GM12875 (cell line): ENCODE data around the gene RPS27L.

Source experiments
- H3K4me3 ChIP-seq: one replicate; pipeline ENCODE4 v1.5.1; 2011; ENCODE audit warnings: low read depth, low read length, control low read depth
- CTCF ChIP-seq: IDR thresholded peaks from 2 replicates; pipeline ENCODE4 v1.5.1; 2011; ENCODE audit warnings: low read depth, mild to moderate bottlenecking, control low read depth, inconsistent platforms, low read length, moderate library complexity, borderline replicate concordance; ENCODE audit not compliant: insufficient read depth

RPS27L gene

GRCh38 chr15:63191895-63192618 lies 34.8 kb upstream of the RPS27L start:
- peak overlapping the region; percentile 40 for H3K4me3 ChIP-seq
- no peak for TF ChIP-seq CTCF

DNA sequence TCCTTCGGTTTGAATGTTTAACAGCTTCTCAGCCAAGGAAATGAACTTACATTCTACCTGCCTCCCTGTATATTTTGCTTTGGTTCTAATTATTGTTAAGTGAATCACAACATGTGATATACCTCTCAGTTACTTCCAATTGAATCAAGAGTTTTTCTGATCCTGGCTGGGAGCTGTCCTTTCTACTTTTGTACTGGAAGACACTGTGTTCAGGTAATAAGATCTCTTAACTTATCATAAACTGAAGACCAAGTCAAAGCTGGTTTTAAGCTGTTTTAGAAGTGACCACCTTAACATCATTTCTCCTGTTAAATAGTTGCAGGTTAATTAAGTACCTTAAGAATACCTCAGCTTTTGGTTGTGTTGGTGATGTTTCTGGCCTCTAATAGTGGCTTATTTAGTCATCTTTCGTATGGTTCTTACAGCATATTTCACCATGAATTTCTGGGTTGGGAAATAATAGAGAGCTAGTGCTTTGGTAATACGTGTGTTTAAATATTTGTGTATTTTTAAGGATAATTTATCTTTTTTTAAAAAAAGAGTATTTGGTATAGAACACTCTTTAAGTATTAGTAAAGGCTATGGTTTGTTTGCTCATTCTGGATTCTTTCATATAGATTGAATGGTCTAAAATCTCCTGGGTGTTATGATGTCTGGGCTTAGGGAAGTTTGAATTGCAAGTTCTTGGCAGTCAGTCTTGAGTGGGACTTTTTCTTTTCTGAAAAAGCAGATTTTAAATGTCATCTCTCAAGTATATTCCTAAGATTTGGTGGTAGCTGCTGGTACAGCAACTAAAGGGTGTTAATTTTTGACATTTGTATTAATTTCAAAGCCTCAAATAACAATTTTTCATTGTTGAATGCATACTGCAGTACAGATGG lies 33.7 kb upstream of the RPS27L start:
- peak overlapping the region; percentile 65 for H3K4me3 ChIP-seq
- no peak for TF ChIP-seq CTCF

GRCh38 chr15:63189941-63190768 lies 32.9 kb upstream of the RPS27L start:
- H3K4me3 ChIP-seq: peak overlapping the region; percentile 65
- no peak for TF ChIP-seq CTCF

DNA sequence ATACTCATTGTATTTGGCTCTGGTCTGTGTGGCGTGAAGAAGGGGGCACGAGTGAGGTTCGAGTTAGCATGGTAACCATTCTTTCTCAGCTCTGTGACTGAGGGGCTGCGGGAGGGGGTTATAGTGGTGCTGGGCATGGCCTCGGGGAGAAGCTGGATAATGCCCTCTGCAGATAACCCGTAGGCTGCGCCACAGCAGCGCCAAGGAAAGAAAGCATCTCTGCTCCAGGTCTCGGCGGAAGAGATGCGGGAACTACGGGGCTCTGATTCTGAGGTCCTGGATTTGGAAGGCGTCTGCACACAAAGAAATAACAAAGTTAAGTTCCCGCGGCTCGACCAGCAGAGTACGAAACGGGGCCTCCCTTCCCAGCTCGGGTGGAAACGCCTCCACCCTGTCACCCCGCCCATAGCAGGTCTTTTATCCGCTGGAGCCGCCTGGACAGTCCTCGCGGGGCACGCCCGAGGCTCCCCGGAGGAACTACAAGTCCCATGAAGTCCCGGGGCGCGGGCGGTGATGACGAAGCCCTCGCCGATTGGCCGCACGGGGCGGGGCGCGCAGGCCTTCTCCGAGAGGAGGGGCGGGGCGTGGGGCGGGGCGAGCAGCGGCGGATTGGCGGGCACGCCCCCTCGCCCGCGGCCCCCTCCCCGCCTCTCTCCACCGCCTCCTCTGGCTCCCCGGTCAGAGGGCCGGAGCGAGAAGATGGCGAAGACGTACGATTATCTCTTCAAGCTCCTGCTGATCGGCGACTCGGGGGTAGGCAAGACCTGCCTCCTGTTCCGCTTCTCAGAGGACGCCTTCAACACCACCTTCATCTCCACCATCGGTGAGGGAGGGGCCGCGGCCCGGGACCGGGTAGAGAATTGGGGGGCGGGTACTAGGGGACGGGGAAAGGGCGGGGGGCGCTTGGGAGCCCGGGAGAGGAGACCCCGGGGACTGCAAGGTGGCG lies 31.9 kb upstream of the RPS27L start, which contains the start of gene RAB8B:
Gene RAB8B (plus strand): TSS at position 681 of the 946 bp plus-strand sequence. CDS start 19 bp downstream, at position 700.
- TF ChIP-seq CTCF: no peak

DNA sequence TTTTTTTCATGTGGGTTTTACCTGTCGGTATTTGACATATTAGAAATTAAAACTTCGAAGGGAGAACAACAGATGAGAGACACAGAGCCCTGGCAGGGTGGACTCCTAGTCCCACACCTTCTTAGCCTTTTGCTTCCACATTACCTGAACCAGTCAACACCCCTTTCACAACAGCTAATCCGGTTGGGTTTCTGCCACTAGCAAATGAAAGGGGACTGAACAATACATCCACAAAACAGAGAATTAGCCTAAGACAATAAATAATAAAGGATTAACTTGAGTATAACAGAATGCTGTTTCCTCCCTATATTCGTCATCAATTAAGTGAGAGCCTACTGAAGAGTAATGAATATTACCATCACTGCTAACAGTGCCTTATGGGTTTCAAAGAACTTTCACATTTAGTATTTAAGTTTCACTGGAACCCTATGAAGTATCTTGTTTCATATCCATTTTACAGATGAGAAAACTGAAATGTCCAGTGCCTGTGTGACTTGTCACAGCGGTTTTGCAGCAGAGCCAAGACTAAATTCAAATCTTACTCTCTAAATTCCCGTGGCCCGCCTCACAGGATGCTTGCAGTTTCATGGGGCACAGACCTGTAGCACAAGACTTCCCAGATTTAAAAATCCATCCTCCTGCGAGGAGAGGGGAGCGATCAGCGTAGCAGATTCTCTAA lies 31.1 kb upstream of the RPS27L start:
- no peak for TF ChIP-seq CTCF
- H3K4me3 ChIP-seq: peak overlapping the region; percentile 66

More for the DNA sequence above, 31.9 kb upstream of the RPS27L start, which contains the start of gene RAB8B:
- peak within 1 kb of the TSS; percentile 66 for H3K4me3 ChIP-seq
